Neural progenitor cell (in vitro differentiated cells): ENCODE results near the gene TFE3.

Source experiments
- CTCF ChIP-seq: fragments of 200-600 bp; sonication (generic); IDR thresholded peaks from 2 replicates; pipeline ENCODE4 v1.5.1; 2017; ENCODE audit warnings: antibody characterized with exemption, mild to moderate bottlenecking
- EZH2phosphoT487 ChIP-seq: fragments of 200-600 bp; sonication (generic); IDR thresholded peaks from 2 replicates; pipeline ENCODE4 v1.6.1; 2017; ENCODE audit warnings: antibody characterized with exemption

GRCh38 chrX:48992341-48992740 is 50.8 kb downstream of the TFE3 start:
- no peak for TF ChIP-seq CTCF
- TF ChIP-seq EZH2phosphoT487, result no peak
